GM12878 (cell line): Measurements from ENCODE around the gene FAM83D. TPM values are rescaled to one million over a fixed set of nuclear protein-coding genes. Genes with fewer than 3 reads are reported as not detected.

Experiments
- ATF7 ChIP-seq: fragments of 450-650 bp; IDR thresholded peaks from 2 replicates; pipeline ENCODE4 v1.6.1; 2016; ENCODE audit warnings: low read depth, mild to moderate bottlenecking
- CBX5 ChIP-seq: sonication (generic); IDR thresholded peaks from 2 replicates; pipeline ENCODE4 v1.6.1; 2016; ENCODE audit warnings: low read depth, moderate library complexity, mild to moderate bottlenecking, inconsistent platforms
- CEBPB ChIP-seq, 2 experiments: fragments of 150-350 bp in 1 of 2; IDR thresholded peaks; 2 replicates each; pipeline ENCODE4 v1.6.1; 2012 to 2014; ENCODE audit warnings: low read depth in 2 of 2, low read length in 2 of 2, borderline replicate concordance in 1 of 2, inconsistent platforms in 1 of 2
- CREB1 ChIP-seq: IDR thresholded peaks from 2 replicates; pipeline ENCODE4 v1.6.1; 2012; ENCODE audit warnings: low read depth, mild to moderate bottlenecking, inconsistent platforms
- EP300 ChIP-seq, 2 experiments: fragments of 150-350 bp in 1 of 2; IDR thresholded peaks; 2 replicates each; pipeline ENCODE4 v1.6.1; 2011 to 2012; ENCODE audit warnings: low read depth in 2 of 2, low read length in 2 of 2, borderline replicate concordance in 1 of 2, improper control_type of control experiment in 1 of 2, inconsistent platforms in 1 of 2; ENCODE audit not compliant: control insufficient read depth in 1 of 2
- ETV6 ChIP-seq, 2 experiments: fragments of 450-650 bp in 1 of 2; IDR thresholded peaks in 1 of 2; conservative IDR thresholded peaks in 1 of 2; 2 replicates each; pipeline ENCODE4 v1.6.1; 2014; ENCODE audit warnings: antibody characterized with exemption in 1 of 2, borderline replicate concordance in 1 of 2, low read depth in 1 of 2, mild to moderate bottlenecking in 1 of 2, moderate library complexity in 1 of 2
- FOXK2 ChIP-seq: fragments of 450-650 bp; IDR thresholded peaks from 2 replicates; pipeline ENCODE4 v1.6.1; 2017; ENCODE audit warnings: mild to moderate bottlenecking, moderate library complexity
- FOXM1 ChIP-seq: IDR thresholded peaks from 2 replicates; pipeline ENCODE4 v1.6.1; 2012; ENCODE audit warnings: low read depth, mild to moderate bottlenecking, inconsistent platforms, low read length, moderate library complexity
- GATAD2B ChIP-seq: fragments of 450-650 bp; conservative IDR thresholded peaks from 2 replicates; pipeline ENCODE4 v1.6.1; 2017; ENCODE audit warnings: low read depth, mild to moderate bottlenecking, moderate library complexity
- IKZF1 ChIP-seq: fragments of 450-650 bp; conservative IDR thresholded peaks from 2 replicates; pipeline ENCODE4 v1.6.1; 2017; ENCODE audit warnings: antibody characterized with exemption, mild to moderate bottlenecking
- IKZF2 ChIP-seq, 2 experiments: fragments of 450-650 bp; IDR thresholded peaks; 2 replicates each; pipeline ENCODE4 v1.6.1; 2017; ENCODE audit warnings: mild to moderate bottlenecking in 2 of 2, moderate library complexity in 2 of 2
- IRF4 ChIP-seq: IDR thresholded peaks from 2 replicates; pipeline ENCODE4 v1.6.1; 2011; ENCODE audit warnings: low read depth, low read length
- MEF2A ChIP-seq: IDR thresholded peaks from 2 replicates; pipeline ENCODE4 v1.6.1; 2011; ENCODE audit warnings: low read depth, mild to moderate bottlenecking, low read length, moderate library complexity; ENCODE audit not compliant: insufficient read depth
- MEF2B ChIP-seq: fragments of 450-650 bp; IDR thresholded peaks from 2 replicates; pipeline ENCODE4 v1.6.1; 2018; ENCODE audit warnings: mild to moderate bottlenecking, moderate library complexity; ENCODE audit not compliant: partially characterized antibody, poor library complexity, severe bottlenecking
- RAD21 ChIP-seq: IDR thresholded peaks from 2 replicates; pipeline ENCODE4 v1.6.1; 2011; ENCODE audit warnings: mild to moderate bottlenecking, low read depth, low read length, moderate library complexity; ENCODE audit not compliant: insufficient read depth
- RELB ChIP-seq: fragments of 450-650 bp; IDR thresholded peaks from 2 replicates; pipeline ENCODE4 v1.6.1; 2017; ENCODE audit warnings: low read depth, mild to moderate bottlenecking, moderate library complexity
- SMC3 ChIP-seq: IDR thresholded peaks from 2 replicates; pipeline ENCODE4 v1.6.1; 2011; ENCODE audit warnings: low read length, improper control_type of control experiment, borderline replicate concordance
- SUPT20H ChIP-seq: IDR thresholded peaks from 2 replicates; pipeline ENCODE4 v1.6.1; 2011; ENCODE audit warnings: low read depth, mild to moderate bottlenecking, low read length, moderate library complexity, borderline replicate concordance; ENCODE audit not compliant: control insufficient read depth
- ZNF274 ChIP-seq: IDR thresholded peaks from one replicate; pipeline ENCODE4 v1.8.0; 2011; ENCODE audit not compliant: insufficient read length, insufficient read depth
- ZNF592 ChIP-seq: fragments of 450-650 bp; IDR thresholded peaks from 2 replicates; pipeline ENCODE4 v1.6.1; 2017; ENCODE audit warnings: mild to moderate bottlenecking, moderate library complexity
- ZSCAN29 ChIP-seq: fragments of 450-650 bp; IDR thresholded peaks from 2 replicates; pipeline ENCODE4 v1.6.1; 2017; ENCODE audit warnings: mild to moderate bottlenecking, moderate library complexity
- ZZZ3 ChIP-seq: IDR thresholded peaks from 2 replicates; pipeline ENCODE4 v1.6.1; 2011; ENCODE audit warnings: low read depth; ENCODE audit not compliant: control insufficient read depth, insufficient read length
- polyA plus RNA-seq, 11 experiments: library from polyadenylated mRNA; depleted of rRNA in 4 of 11; unstranded in 6 of 11; stranded (reverse) in 5 of 11; fragments of >200 nt; fragmentation: Nextera tagmentation in 4 of 11; fragmentation: Illumina TruSeq in 1 of 11; extraction: Ambion mirVana in 4 of 11; extraction: Trizol in 1 of 11; gene quantifications; 1 replicate in 1 of 11; 2 replicates in 10 of 11; pipeline versions ENCODE4 v1.2.1 to v1.2.3, GENCODE V29; 2011 to 2016; ENCODE audit warnings: inconsistent platforms in 2 of 11, missing spikeins in 2 of 11, low read depth in 1 of 11
- total RNA-seq, 4 experiments: library from RNA; depleted of rRNA in 3 of 4; stranded (reverse); fragments of >200 nt in 3 of 4; fragmentation: Illumina TruSeq in 1 of 4; extraction: Trizol in 1 of 4; gene quantifications; 2 replicates each; pipeline versions ENCODE4 v1.2.1 to v1.2.3, GENCODE V29; 2013 to 2021
- TF ChIP-seq, protein P1 (sequence below): fragments of 450-650 bp; IDR thresholded peaks from 2 replicates; pipeline ENCODE4 v1.6.1; 2016; ENCODE audit warnings: mild to moderate bottlenecking

The FAM83D gene
- total and polyA plus RNA-seq, 10 of the 15 experiments (the other 5 are each of a cell fraction or from before 2014, with no cell fraction given) = 4.5 to 34.8 (median 19.2) TPM

DNA sequence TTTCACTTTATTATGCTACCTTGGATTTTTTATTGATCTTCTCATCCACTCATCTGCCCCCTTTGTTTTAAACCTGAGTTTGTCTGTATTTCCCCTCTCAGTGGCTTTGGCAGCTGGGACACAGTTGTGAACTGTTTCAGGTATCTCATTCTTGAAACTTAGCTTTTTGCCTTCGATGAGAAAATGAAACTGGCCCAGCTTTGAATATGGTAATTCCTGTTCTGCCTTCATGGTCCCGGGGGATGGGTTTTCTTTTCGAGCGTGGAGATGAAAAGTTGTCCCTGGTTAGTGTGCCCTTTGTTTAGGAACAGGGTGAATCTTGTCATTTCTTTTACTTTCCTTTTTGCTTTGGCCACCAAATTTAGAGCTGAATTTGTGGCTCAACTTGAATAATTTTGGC is 61.6 kb downstream of the FAM83D start (continued):
- TF ChIP-seq RAD21 = no peak
- no peak; a peak in 1 of 4 replicates for TF ChIP-seq EP300 (IDR thresholded peaks at IDR 0.05; ENCODE audit: borderline replicate concordance in 1 of 2, control insufficient read depth in 1 of 2, low read depth in 2 of 2, low read length in 2 of 2)
- TF ChIP-seq ETV6 (conservative IDR thresholded peaks at IDR 0.05 in 1 of 2, IDR thresholded peaks at IDR 0.05 in 1 of 2; ENCODE audit: borderline replicate concordance in 1 of 2, low read depth in 1 of 2) = no peak
- TF ChIP-seq CBX5 = 0 out of 2 replicates have a peak, but pooled peaks have one; percentile 50
- no peak for TF ChIP-seq ZZZ3
- TF ChIP-seq MEF2A = no peak
- 0 out of 2 replicates have a peak, but pooled peaks have one; percentile 38 for TF ChIP-seq CREB1
- TF ChIP-seq FOXM1 = peak; percentile 64; the same call in 1 of the 2 replicates
- TF ChIP-seq IKZF1 = peak; percentile 57; the same call in 1 of the 2 replicates
- peak; percentile 73 to 79 for TF ChIP-seq IKZF2 (IDR thresholded peaks at IDR 0.05)
- no peak for TF ChIP-seq ZNF592
- TF ChIP-seq RELB = peak; percentile 62
- TF ChIP-seq ZSCAN29 = no peak
- no peak for TF ChIP-seq SUPT20H
- TF ChIP-seq, protein P1, sequence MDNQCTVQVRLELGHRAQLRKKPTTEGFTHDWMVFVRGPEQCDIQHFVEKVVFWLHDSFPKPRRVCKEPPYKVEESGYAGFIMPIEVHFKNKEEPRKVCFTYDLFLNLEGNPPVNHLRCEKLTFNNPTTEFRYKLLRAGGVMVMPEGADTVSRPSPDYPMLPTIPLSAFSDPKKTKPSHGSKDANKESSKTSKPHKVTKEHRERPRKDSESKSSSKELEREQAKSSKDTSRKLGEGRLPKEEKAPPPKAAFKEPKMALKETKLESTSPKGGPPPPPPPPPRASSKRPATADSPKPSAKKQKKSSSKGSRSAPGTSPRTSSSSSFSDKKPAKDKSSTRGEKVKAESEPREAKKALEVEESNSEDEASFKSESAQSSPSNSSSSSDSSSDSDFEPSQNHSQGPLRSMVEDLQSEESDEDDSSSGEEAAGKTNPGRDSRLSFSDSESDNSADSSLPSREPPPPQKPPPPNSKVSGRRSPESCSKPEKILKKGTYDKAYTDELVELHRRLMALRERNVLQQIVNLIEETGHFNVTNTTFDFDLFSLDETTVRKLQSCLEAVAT = peak; percentile 60; the same call in 1 of the 2 replicates
- TF ChIP-seq ZNF274 = no peak
- peak; percentile 42; the same call in 1 of the 2 replicates for TF ChIP-seq IRF4
- TF ChIP-seq ATF7 = peak; percentile 45
- 0 out of 2 replicates have a peak, but pooled peaks have one; percentile 32 for TF ChIP-seq GATAD2B
- TF ChIP-seq SMC3 = no peak
- no peak for TF ChIP-seq CEBPB (IDR thresholded peaks at IDR 0.05; ENCODE audit: borderline replicate concordance in 1 of 2, low read depth in 2 of 2, low read length in 2 of 2)
- no peak for TF ChIP-seq FOXK2
- TF ChIP-seq MEF2B = peak; percentile 91
